HCT116 (cell line): ENCODE data around the gene HMX1. TPM values are rescaled to one million over a fixed set of nuclear protein-coding genes. Genes with fewer than 3 reads are reported as not detected.

Experiments
- ATAC-seq: fragments of 200-7000 bp; cut with Tn5 transposase; 2 replicates; pipeline ENCODE4 v1.9.1; 2020; ENCODE audit warnings: mild to moderate bottlenecking, moderate library complexity
- BruUV-seq: library from RNA; stranded (reverse); fragments of 400-500 nt; replicated peaks from 2 replicates; lab custom pipeline; 2021; lab: Mats Ljungman, UMichigan
- CTCF ChIA-PET: fragments of 300-600 bp; sonication (Branson Sonifier 250); formaldehyde crosslinking; loops from one replicate; lab custom pipeline; 2021; ENCODE audit warnings: antibody characterized with exemption; lab: Charles Lee
- POLR2A ChIA-PET: fragments of 300-600, 350-600 bp; sonication (Branson Sonifier 250); formaldehyde crosslinking; loops from one replicate; lab custom pipeline; 2021; ENCODE audit warnings: antibody characterized with exemption; lab: Charles Lee
- RAD21 ChIA-PET, 2 experiments: fragments of 300-600 bp; sonication (Branson Sonifier 250); formaldehyde crosslinking; loops; one replicate each; lab custom pipeline; 2023; ENCODE audit warnings: low total read pairs in 2 of 2; ENCODE audit not compliant: uncharacterized antibody in 2 of 2, unreplicated experiment in 2 of 2, low non-redundant PET in 1 of 2; lab: Charles Lee
- DNase-seq: peaks from one replicate; pipeline ENCODE4 v3.0.0-alpha.2; 2010; ENCODE audit warnings: low read depth, low spot score
- H2AFZ ChIP-seq: fragments of 200-600 bp; shearing (Covaris generic), sonication (generic); 2 replicates; pipeline ENCODE4 v1.6.1; 2017; ENCODE audit warnings: low read depth, mixed run types, mixed read lengths, antibody characterized with exemption, low read length; ENCODE audit not compliant: poor library complexity, severe bottlenecking
- H3K27ac ChIP-seq: 2 replicates; pipeline ENCODE4 v1.5.1; 2012; ENCODE audit warnings: low read depth, low read length
- H3K27me3 ChIP-seq: fragments of 200-600 bp; sonication (generic); 2 replicates; pipeline ENCODE4 v1.6.1; 2016; ENCODE audit warnings: mixed run types, low read length, mixed read lengths; ENCODE audit not compliant: insufficient read depth
- H3K36me3 ChIP-seq, 2 experiments: fragments of 200-500 bp in 1 of 2; fragments of 200-600 bp in 1 of 2; sonication (Bioruptor generic) in 1 of 2; sonication (generic) in 1 of 2; 2 replicates each; pipeline versions ENCODE4 v1.5.1 to v1.6.1; 2014 to 2016; ENCODE audit warnings: low read length in 2 of 2, inconsistent platforms in 1 of 2, mixed read lengths in 1 of 2, mixed run types in 1 of 2; ENCODE audit not compliant: insufficient read depth in 2 of 2, control insufficient read depth in 1 of 2
- H3K4me1 ChIP-seq, 2 experiments: fragments of 200-600 bp in 1 of 2; sonication (generic) in 1 of 2; 2 replicates each; pipeline versions ENCODE4 v1.5.1 to v1.6.1; 2012 to 2017; ENCODE audit warnings: low read length in 2 of 2, inconsistent platforms in 1 of 2, mild to moderate bottlenecking in 1 of 2, mixed read lengths in 1 of 2, mixed run types in 1 of 2, moderate library complexity in 1 of 2; ENCODE audit not compliant: insufficient read depth in 2 of 2, control insufficient read depth in 1 of 2
- H3K4me2 ChIP-seq: fragments of 200-600 bp; sonication (generic); 2 replicates; pipeline ENCODE4 v1.6.1; 2017; ENCODE audit warnings: mixed run types, low read length, mixed read lengths
- H3K4me3 ChIP-seq, 2 experiments: fragments of 200-600 bp in 1 of 2; sonication (generic) in 1 of 2; replicated peaks in 1 of 2; 2 replicates each; pipeline ENCODE4 v1.5.1; 2011 to 2016; ENCODE audit warnings: low read length in 2 of 2, control low read depth in 1 of 2, low read depth in 1 of 2, mild to moderate bottlenecking in 1 of 2, mixed read lengths in 1 of 2, mixed run types in 1 of 2
- H3K79me2 ChIP-seq: fragments of 200-600 bp; sonication (generic); 2 replicates; pipeline ENCODE4 v1.6.1; 2017; ENCODE audit warnings: mild to moderate bottlenecking, mixed run types, low read length, moderate library complexity, mixed read lengths; ENCODE audit not compliant: insufficient read depth
- H3K9ac ChIP-seq: fragments of 200-600 bp; sonication (generic); 2 replicates; pipeline ENCODE4 v1.6.1; 2016; ENCODE audit warnings: low read length, mixed read lengths
- H3K9me2 ChIP-seq: fragments of 200-600 bp; sonication (generic), shearing (Covaris generic); 2 replicates; pipeline ENCODE4 v1.6.1; 2017; ENCODE audit warnings: mixed run types, mild to moderate bottlenecking, moderate library complexity; ENCODE audit not compliant: insufficient read depth
- H3K9me3 ChIP-seq, 2 experiments: fragments of 200-500 bp in 1 of 2; fragments of 200-600 bp in 1 of 2; sonication (Bioruptor generic) in 1 of 2; sonication (generic) in 1 of 2; 2 replicates each; pipeline ENCODE4 v1.6.1; 2014 to 2017; ENCODE audit warnings: low read length in 2 of 2, mixed read lengths in 2 of 2, inconsistent platforms in 1 of 2, low read depth in 1 of 2, mild to moderate bottlenecking in 1 of 2, mixed run types in 1 of 2, moderate library complexity in 1 of 2; ENCODE audit not compliant: control insufficient read depth in 1 of 2, insufficient read depth in 1 of 2
- H4K20me1 ChIP-seq: fragments of 200-600 bp; sonication (generic), shearing (Covaris generic); 2 replicates; pipeline ENCODE4 v1.6.1; 2017; ENCODE audit warnings: mixed run types, mild to moderate bottlenecking, moderate library complexity; ENCODE audit not compliant: insufficient read depth
- EGR1 ChIP-seq: IDR thresholded peaks from 2 replicates; pipeline ENCODE4 v1.6.1; 2012; ENCODE audit warnings: low read depth
- ELF1 ChIP-seq: IDR thresholded peaks from 2 replicates; pipeline ENCODE4 v1.6.1; 2012; ENCODE audit warnings: low read depth, borderline replicate concordance
- FOSL1 ChIP-seq: IDR thresholded peaks from 2 replicates; pipeline ENCODE4 v1.6.1; 2012; ENCODE audit warnings: low read depth
- POLR2AphosphoS5 ChIP-seq: IDR thresholded peaks from 2 replicates; pipeline ENCODE4 v1.6.1; 2011; ENCODE audit warnings: mild to moderate bottlenecking, low read depth, low read length, moderate library complexity
- SIN3A ChIP-seq: IDR thresholded peaks from 2 replicates; pipeline ENCODE4 v1.6.1; 2012; ENCODE audit warnings: low read depth
- SP1 ChIP-seq: IDR thresholded peaks from 2 replicates; pipeline ENCODE4 v1.6.1; 2012; ENCODE audit warnings: low read depth
- ZBTB33 ChIP-seq: IDR thresholded peaks from 2 replicates; pipeline ENCODE4 v1.6.1; 2011; ENCODE audit warnings: mild to moderate bottlenecking, low read length, moderate library complexity; ENCODE audit not compliant: insufficient replicate concordance; ENCODE audit errors: extremely low read depth
- intact Hi-C: fragments of 100-400 bp; cut with micrococcal nuclease; formaldehyde crosslinking; loops from 2 replicates; pipeline ENCODE4 v1.10.0; 2022
- total RNA-seq: library from RNA; stranded (reverse); gene quantifications from one replicate; pipeline ENCODE4 v1.2.1, GENCODE V29; 2021; ENCODE audit not compliant: unreplicated experiment

The HMX1 gene
- total RNA-seq, 1 experiment from 2014 or later, result 0.39 TPM

GRCh38 chr4:8895295-8895694 lies 23.7 kb upstream of the HMX1 start:
- H2AFZ ChIP-seq, result no peak overlapping the region
- intact Hi-C loops, result no loop called here
- DNase-seq (no peak), ATAC-seq (no peak)
- H3K9ac ChIP-seq, result no peak overlapping the region
- no peak overlapping the region for H3K4me2 ChIP-seq
- H4K20me1 ChIP-seq, result no peaks in the 10 kb centered on the region
- ChIA-PET CTCF (no interaction called here), POLR2A (no interaction called here), RAD21 (no interaction called here)
- H3K79me2 ChIP-seq, result no peaks in the 10 kb centered on the region
- no peaks in the 10 kb centered on the region for H3K9me2 ChIP-seq
- BruUV-seq, result no TSS peak
- TF ChIP-seq EGR1, result no peak
- TF ChIP-seq FOSL1, result no peak
- no peak for TF ChIP-seq ELF1
- no peaks in the 10 kb centered on the region for H3K9me3 ChIP-seq
- H3K27me3 ChIP-seq, result no peaks in the 10 kb centered on the region
- H3K27ac ChIP-seq, result no peak overlapping the region
- H3K36me3 ChIP-seq, result no peaks in the 10 kb centered on the region
- peaks cover 0 to 4% of the 10 kb centered on the region in 2 experiments; a peak in 1 of 4 replicates for H3K4me1 ChIP-seq
- H3K4me3 ChIP-seq, result no peak overlapping the region

GRCh38 chr4:8894424-8894816 lies 22.8 kb upstream of the HMX1 start:
- intact Hi-C loops, result no loop called here
- BruUV-seq, result no TSS peak
- H3K4me1 ChIP-seq, result peaks cover 0 to 4% of the 10 kb centered on the region in 2 experiments; a peak in 1 of 4 replicates
- CTCF ChIA-PET, result no interaction called here
- RAD21 ChIA-PET, result no interaction called here
- DNase-seq (no peak), ATAC-seq (no peak)
- no peaks in the 10 kb centered on the region for H3K9me2 ChIP-seq
- H3K36me3 ChIP-seq, result no peaks in the 10 kb centered on the region
- H2AFZ ChIP-seq, result no peak overlapping the region
- TF ChIP-seq SIN3A (no peak), SP1 (no peak), ZBTB33 (no peak), POLR2AphosphoS5 (no peak)
- H3K27ac ChIP-seq, result no peak overlapping the region
- no peaks in the 10 kb centered on the region for H4K20me1 ChIP-seq
- no peak overlapping the region for H3K4me3 ChIP-seq
- no peak overlapping the region for H3K9ac ChIP-seq
- H3K27me3 ChIP-seq, result no peaks in the 10 kb centered on the region
- H3K4me2 ChIP-seq, result no peak overlapping the region
- no peaks in the 10 kb centered on the region for H3K9me3 ChIP-seq
- POLR2A ChIA-PET, result no interaction called here
- no peaks in the 10 kb centered on the region for H3K79me2 ChIP-seq
